Motor neuron (in vitro differentiated cells): Measurements from ENCODE around the gene GABRA5. TPM values are rescaled to one million over a fixed set of nuclear protein-coding genes. Genes with fewer than 3 reads are reported as not detected.

ENCODE experiments used
- ATAC-seq, 8 experiments: fragments of 200-7000 bp; cut with Tn5 transposase; replicated peaks in 6 of 8; 2 replicates each; pipeline ENCODE4 v1.8.0; 2021; ENCODE audit warnings: mild to moderate bottlenecking in 8 of 8, moderate library complexity in 8 of 8
- H3K27ac ChIP-seq, 2 donors: fragments of 250-450 bp; sonication (Bioruptor Pico); 2 replicates each; pipeline ENCODE4 v1.9.0; 2021; ENCODE audit warnings: antibody characterized with exemption in 2 of 2, mild to moderate bottlenecking in 2 of 2, moderate library complexity in 1 of 2
- H3K4me1 ChIP-seq, 2 donors: fragments of 250-450 bp; sonication (Bioruptor Pico); replicated peaks in 1 of 2; 2 replicates each; pipeline ENCODE4 v1.6.1; 2021; ENCODE audit warnings: antibody characterized with exemption in 2 of 2, mild to moderate bottlenecking in 2 of 2, moderate library complexity in 1 of 2
- H3K4me3 ChIP-seq, 5 donors: fragments of 250-450 bp; sonication (Bioruptor Pico); 2 replicates each; pipeline ENCODE4 v1.9.0; 2021; ENCODE audit warnings: antibody characterized with exemption in 5 of 5, mild to moderate bottlenecking in 5 of 5, moderate library complexity in 4 of 5
- WGBS, 10 experiments: fragments of 450-650 bp; shearing (Covaris generic); methylation state at CpG; one replicate each; pipeline ENCODE4 v1.0.0; 2022; 5-methylcytosine and 5-hydroxymethylcytosine counted together
- in situ Hi-C, 9 experiments: fragments of 400-800 bp; cut with MboI; loops; one replicate each; pipeline ENCODE4 v1.15.0; 2021; ENCODE audit warnings: low sequenced_read_pairs in 9 of 9, low pct_unique_long_range_greater_than_20kb in 2 of 9; ENCODE audit not compliant: unreplicated experiment in 9 of 9
- total RNA-seq, 8 experiments: library from RNA; unstranded; fragments of 300-600 nt; gene quantifications; 2 replicates each; pipeline versions ENCODE4 v1.2.3 to v1.2.4, GENCODE V29; 2022

The GABRA5 gene
- total RNA-seq, 8 experiments from 2014 or later: 0.70 to 20.4 (median 6.5) TPM; not detected in 2

DNA sequence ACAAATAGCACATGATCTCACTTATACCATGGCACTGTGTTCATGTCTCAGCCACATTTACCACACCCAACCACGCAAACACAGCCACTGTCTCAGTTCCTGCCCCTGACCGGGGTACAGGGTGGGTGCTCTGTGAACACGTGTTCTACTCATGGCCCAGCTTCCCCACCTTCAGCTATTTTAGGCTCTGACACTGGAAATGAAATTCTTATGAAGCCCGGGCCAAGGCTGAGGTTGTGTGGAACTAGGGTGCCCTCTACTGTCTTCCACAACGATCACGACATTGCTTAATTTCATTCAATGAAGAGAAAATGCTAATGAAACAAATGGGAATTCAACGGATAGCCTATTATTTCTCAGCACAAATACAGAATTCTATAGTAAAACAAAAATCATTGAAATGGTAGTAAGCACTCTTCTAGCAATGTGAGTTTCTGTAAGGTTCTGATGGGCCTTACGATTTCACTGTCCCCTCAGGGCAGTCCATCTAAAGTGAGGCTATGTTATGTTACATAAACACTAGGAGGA, 2.1 kb upstream of the GABRA5 start:
- Histone ChIP-seq H3K4me1 (peaks cover 7 to 8% of the 10 kb centered on the region in 2 donors), H3K4me3 (no peak overlapping the region), H3K27ac (no peak overlapping the region)
- 7 to 45% (median 13%) methylated on average over 2 to 8 of the region's 8 CpGs; no CpG with 5 or more reads in 1 of the 10 experiments for WGBS, 10 experiments
- in situ Hi-C loops: loop anchor here in 5 of 9 experiments (10.0 to 25.0 kb wide), 5 partner anchors 677 to 1352 kb away; no protein-coding TSS in a partner anchor
- ATAC-seq: peak; percentile 39 to 87 (median 48)

GRCh38 chr15:26867200-26868007, 542 bp downstream of the GABRA5 start:
- H3K27ac ChIP-seq: no peak overlapping the region
- 2% methylated on average over 9 of the region's 104 CpGs; no CpG with 5 or more reads in 9 of the 10 experiments for WGBS, 10 experiments
- H3K4me3 ChIP-seq: peak overlapping the region; percentile 37 to 46 (median 43)
- ATAC-seq: peak in 7 of 8 experiments; percentile 23 to 65 (median 60)
- H3K4me1 ChIP-seq: peaks cover 8 to 9% of the 10 kb centered on the region in 2 donors
- in situ Hi-C loops: loop anchor here in 5 of 9 experiments (10.0 to 25.0 kb wide), 5 partner anchors 680 to 1355 kb away; no protein-coding TSS in a partner anchor

GRCh38 chr15:26868029-26868685, 1.3 kb downstream of the GABRA5 start:
- 17 to 83% (median 33%) methylated on average over 1 to 6 of the region's 46 CpGs; no CpG with 5 or more reads in 4 of the 10 experiments for WGBS, 10 experiments
- in situ Hi-C loops: loop anchor here in 5 of 9 experiments (10.0 to 25.0 kb wide), 5 partner anchors 681 to 1356 kb away; no protein-coding TSS in a partner anchor
- no peak for ATAC-seq
- peak overlapping the region; percentile 37 to 46 (median 43) for H3K4me3 ChIP-seq
- H3K4me1 ChIP-seq: peaks cover 8 to 9% of the 10 kb centered on the region in 2 donors
- H3K27ac ChIP-seq: no peak overlapping the region

DNA sequence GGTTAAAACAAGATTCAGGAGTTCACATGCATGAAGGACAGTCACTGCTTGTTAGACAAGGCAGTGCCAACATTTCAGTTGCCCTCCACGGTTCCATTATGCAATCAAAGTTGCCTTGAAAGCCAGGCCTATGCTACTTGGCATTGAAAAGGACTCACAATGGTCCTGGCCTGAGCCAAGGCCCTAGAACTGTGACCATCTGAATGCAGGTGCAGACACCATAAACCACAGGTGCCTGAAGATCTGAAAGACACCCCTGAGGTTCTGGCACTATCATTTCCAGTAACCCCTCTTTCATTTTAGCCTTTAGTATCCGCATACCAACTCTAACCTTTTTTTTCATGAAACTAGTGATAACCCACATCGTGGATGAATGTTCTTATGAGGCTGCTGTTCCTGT, 2.8 kb downstream of the GABRA5 start:
- WGBS, 10 experiments: 44 to 100% (median 86%) methylated on average over 1 to 3 of the region's 3 CpGs; no CpG with 5 or more reads in 5 of the 10 experiments
- Histone ChIP-seq H3K4me3 (no peak overlapping the region), H3K4me1 (peaks cover 6 to 7% of the 10 kb centered on the region in 2 donors), H3K27ac (no peak overlapping the region)
- no peak for ATAC-seq
- in situ Hi-C loops: loop anchor here in 5 of 9 experiments (10.0 to 25.0 kb wide), 5 partner anchors 682 to 1357 kb away; no protein-coding TSS in a partner anchor

DNA sequence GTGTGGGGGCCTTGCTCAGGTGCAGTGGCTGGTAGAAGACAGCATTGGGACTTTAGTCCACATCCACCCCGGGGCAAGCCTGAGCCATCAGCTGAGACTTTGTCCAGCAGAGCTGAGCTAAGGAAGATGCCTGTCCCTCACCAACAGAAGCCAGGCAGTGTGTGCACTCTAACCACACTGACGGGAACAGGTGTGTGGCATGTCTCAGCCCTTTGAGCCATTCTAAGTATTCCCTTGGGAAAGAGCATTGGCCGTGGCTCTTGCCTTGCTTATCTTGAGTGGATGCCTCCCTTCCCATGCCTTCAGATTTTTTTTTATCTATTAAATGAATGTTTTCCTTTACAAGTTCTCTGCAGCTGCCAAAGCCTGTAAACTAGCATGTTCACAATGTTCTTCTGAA, 3.5 kb downstream of the GABRA5 start:
- H3K4me3 ChIP-seq: no peak overlapping the region
- no peak for ATAC-seq
- H3K4me1 ChIP-seq: peaks cover 5% of the 10 kb centered on the region in 2 donors
- H3K27ac ChIP-seq: no peak overlapping the region
- in situ Hi-C loops: loop anchor here in 5 of 9 experiments (25.0 kb wide), 4 partner anchors 683 to 1358 kb away; no protein-coding TSS in a partner anchor
- whole genome bisulfite sequencing, 10 experiments: 0 to 100% (median 83%) methylated on average over 1 to 2 of the region's 3 CpGs; no CpG with 5 or more reads in 7 of the 10 experiments

- H3K4me1 ChIP-seq: peaks cover 5% of the 10 kb centered on the region in 2 donors
- in situ Hi-C loops: loop anchor here in 5 of 9 experiments (25.0 kb wide), 4 partner anchors 685 to 1360 kb away; no protein-coding TSS in a partner anchor
Measured at GRCh38 chr15:26872206-26872605, 5.3 kb downstream of the GABRA5 start.

DNA sequence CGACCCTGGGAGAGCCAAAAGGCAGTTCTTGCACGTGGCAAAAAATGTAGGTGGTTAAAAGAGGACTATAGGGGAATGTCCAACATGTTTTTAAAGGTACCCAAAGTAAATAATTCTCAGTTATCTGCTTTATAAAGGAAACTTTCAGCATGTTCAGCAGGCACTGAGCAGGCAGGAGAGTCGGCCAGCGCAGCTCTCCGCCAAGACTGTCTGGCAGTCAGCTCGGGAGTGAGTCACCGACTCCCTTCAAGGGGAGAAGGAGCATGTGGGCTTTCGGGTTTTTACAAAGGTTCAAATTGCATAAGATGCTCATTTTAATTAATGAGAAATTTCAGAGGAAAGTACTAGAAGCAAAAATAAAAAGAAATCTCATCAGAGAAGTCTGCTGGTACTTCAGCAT, 7.0 kb downstream of the GABRA5 start:
- ATAC-seq: peak in 4 of 8 experiments; percentile 28 to 68 (median 62)
- H3K4me1 ChIP-seq: peaks cover 0 to 2% of the 10 kb centered on the region in 2 donors
- no peak overlapping the region for H3K4me3 ChIP-seq
- in situ Hi-C loops: loop anchor here in 5 of 9 experiments (25.0 kb wide), 4 partner anchors 687 to 1362 kb away; no protein-coding TSS in a partner anchor
- 0 to 93% (median 70%) methylated on average over 1 to 7 of the region's 8 CpGs; no CpG with 5 or more reads in 3 of the 10 experiments for WGBS, 10 experiments
- H3K27ac ChIP-seq: no peak overlapping the region

More at GRCh38 chr15:26872206-26872605, 5.3 kb downstream of the GABRA5 start:
- no peak overlapping the region for H3K27ac ChIP-seq
- 13 to 83% (median 50%) methylated on average over 1 to 7 of the region's 7 CpGs for WGBS, 10 experiments
- no peak overlapping the region for H3K4me3 ChIP-seq
- no peak for ATAC-seq

DNA sequence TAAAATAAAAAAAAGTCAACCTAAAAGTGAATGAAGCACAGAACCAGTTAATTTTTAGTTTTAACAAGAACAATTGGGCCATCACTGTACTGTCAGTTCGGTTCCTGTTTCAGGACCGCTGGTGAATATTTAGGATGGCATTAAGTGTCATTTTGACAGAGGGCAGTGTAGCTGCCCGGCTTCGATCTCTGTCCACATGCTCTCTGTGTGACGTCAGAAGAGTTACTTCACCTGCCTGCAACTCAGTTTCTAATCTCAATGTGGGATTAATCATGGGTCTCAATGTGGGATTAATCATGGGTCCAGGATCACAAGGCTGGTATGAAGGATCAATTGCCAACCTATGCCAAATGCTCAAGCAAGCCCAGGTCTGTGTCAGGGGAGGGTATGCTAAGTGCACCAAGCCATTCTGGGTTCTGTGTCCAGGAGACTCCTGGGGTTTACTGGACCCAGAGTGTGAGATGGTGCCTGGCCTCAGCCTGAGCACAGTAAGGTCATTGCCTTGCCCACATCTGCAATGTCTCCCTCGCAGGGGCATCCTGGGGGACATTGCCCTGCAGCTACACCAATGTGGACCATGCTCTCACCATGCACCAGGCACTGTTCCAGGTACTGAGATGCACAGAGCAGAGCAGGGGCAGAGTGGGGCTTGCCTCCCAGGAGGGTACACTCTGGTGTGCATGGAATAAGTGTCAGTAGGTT, 8.1 kb downstream of the GABRA5 start:
- 5 to 100% (median 81%) methylated on average over 1 to 5 of the region's 6 CpGs; no CpG with 5 or more reads in 2 of the 10 experiments for WGBS, 10 experiments
- Histone ChIP-seq H3K4me3 (no peak overlapping the region), H3K27ac (no peak overlapping the region), H3K4me1 (peaks cover 0 to 2% of the 10 kb centered on the region in 2 donors)
- in situ Hi-C loops: loop anchor here in 7 of 9 experiments (25.0 kb wide), 7 partner anchors 137 to 1363 kb away; no protein-coding TSS in a partner anchor
- no peak for ATAC-seq

DNA sequence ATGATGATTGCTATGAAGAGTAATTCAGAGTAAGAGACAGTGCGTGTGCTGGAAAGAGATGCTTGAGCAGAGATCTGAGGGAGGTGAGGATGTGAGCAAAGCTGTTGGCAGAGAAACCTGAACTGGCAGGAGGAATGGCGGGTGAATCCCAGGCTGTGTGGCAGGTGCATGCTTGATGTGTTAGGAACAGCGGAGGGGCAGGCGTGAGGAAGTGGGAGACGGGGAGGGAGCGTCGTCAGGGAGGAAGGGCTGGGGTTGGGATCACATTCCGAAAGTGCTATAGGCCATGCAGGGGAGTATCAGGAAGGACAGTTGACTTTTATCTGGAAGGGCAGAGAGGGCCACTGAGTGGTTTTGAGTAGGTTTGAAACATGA, 8.6 kb downstream of the GABRA5 start:
- 8 to 90% (median 87%) methylated on average over 1 to 6 of the region's 8 CpGs; no CpG with 5 or more reads in 3 of the 10 experiments for WGBS, 10 experiments
- no peak for ATAC-seq
- in situ Hi-C loops: loop anchor here in 3 of 9 experiments (25.0 kb wide), 3 partner anchors 137 to 1262 kb away; no protein-coding TSS in a partner anchor
- Histone ChIP-seq H3K4me1 (peaks cover 0 to 2% of the 10 kb centered on the region in 2 donors), H3K4me3 (no peak overlapping the region), H3K27ac (no peak overlapping the region)

DNA sequence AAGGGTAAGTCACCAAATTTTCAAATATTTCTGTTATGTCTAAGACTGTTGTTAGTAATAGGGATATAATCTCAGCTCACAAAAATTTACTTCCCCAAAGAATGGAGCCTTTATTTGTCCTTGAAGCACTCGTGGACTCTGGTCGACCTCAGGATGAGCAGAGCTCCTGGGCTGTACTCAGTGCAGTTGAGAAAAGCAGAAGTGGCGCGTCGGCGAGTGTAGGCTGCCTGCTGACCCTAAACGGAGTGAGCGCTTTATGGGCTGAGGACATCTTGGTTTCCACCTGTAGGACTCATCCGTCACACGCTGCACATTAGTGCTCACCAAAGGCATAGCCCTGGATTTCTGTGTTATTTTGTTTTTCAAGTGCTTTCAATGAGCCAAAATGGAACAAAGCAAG, 11.0 kb downstream of the GABRA5 start:
- Histone ChIP-seq H3K4me1 (no peaks in the 10 kb centered on the region), H3K27ac (no peak overlapping the region), H3K4me3 (no peak overlapping the region)
- ATAC-seq: no peak
- WGBS, 10 experiments: 47 to 100% (median 81%) methylated on average over 1 to 10 of the region's 10 CpGs; no CpG with 5 or more reads in 4 of the 10 experiments
- in situ Hi-C loops: loop anchor here in 3 of 9 experiments (25.0 kb wide), 3 partner anchors 134 to 1259 kb away; no protein-coding TSS in a partner anchor

DNA sequence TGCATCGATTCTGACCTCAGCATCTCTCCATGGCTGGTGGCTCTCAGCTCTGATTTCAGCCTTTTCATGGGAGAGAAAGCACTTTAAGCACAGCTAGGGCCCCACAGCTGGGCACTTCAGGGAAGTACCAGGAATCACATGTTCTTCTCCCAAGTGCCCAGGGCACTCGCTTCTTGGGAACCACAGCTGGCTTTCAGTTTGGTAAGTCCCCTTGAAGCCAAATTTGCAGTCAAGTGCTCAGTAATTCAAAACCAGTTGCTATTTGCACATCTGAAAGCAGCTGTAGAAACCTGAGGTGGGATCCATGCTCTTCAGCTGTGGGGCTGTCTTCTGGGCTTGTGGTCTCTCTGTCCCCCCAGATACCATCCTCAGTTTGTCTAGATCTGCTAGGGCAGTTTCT, 12.8 kb downstream of the GABRA5 start:
- Histone ChIP-seq H3K4me1 (no peaks in the 10 kb centered on the region), H3K27ac (no peak overlapping the region), H3K4me3 (no peak overlapping the region)
- no peak for ATAC-seq
- in situ Hi-C loops: loop anchor here in 4 of 9 experiments (10.0 to 25.0 kb wide), 4 partner anchors 133 to 1258 kb away; no protein-coding TSS in a partner anchor
- 0 to 80% (median 75%) methylated on average over 1 to 2 of the region's 2 CpGs; no CpG with 5 or more reads in 4 of the 10 experiments for WGBS, 10 experiments
